ENCODE results near the gene ZNF354B.
"Not testable (repeated sequence)": the region's sequence is repeated elsewhere in the genome, so short reads cannot be mapped to it uniquely, and the experiment has no call there.

Gene ZNF354B

DNA sequence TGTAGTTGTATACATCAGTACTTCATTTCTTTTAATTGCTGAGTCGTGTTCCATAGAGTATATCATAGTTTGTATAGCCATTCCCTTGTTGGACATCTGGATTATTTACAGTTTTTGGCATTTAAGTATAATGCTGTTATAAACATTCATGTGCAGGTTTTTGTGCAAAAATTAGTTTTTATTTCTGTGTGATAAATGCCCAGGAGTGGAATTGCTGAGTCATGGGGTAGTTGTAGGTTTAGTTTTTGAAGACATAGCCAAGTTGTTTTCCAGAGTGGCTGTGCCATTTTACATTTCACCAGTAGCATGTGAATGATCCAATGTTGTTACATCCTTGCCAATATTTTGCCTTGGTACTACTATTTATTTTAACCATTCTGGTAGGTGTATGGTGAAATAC is 12.5 kb downstream of the ZNF354B start:
- no peak for TF ChIP-seq CTCF (IDR thresholded peaks at IDR 0.05; ENCODE audit: control insufficient read depth, extremely low read depth, insufficient read depth)
- no peak overlapping the region for H3K4me3 ChIP-seq (ENCODE audit: low read depth, low read length)
- DNase-seq (ENCODE audit: low read depth), result no peak

DNA sequence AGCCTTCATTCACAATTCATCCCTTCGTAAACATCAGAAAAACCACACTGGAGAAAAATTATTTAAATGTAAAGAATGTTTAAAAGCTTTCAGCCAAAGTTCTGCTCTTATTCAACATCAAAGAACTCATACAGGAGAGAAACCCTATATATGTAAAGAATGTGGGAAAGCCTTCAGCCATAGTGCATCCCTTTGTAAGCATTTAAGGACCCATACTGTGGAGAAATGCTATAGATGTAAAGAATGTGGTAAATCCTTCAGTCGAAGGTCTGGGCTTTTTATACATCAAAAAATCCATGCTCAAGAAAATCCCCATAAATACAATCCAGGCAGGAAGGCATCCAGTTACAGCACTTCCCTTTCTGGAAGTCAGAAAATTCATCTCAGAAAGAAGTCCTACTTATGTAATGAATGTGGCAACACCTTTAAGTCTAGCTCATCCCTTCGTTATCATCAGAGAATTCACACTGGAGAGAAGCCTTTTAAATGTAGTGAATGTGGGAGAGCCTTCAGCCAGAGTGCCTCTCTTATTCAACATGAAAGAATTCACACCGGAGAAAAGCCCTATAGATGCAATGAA is 23.5 kb downstream of the ZNF354B start:
- not testable (repeated sequence) for DNase-seq (ENCODE audit: low read depth); H3K4me3 ChIP-seq (ENCODE audit: low read depth, low read length)

GRCh38 chr5:178883815-178884430 is 24.2 kb downstream of the ZNF354B start:
- no peak for TF ChIP-seq CTCF (IDR thresholded peaks at IDR 0.05; ENCODE audit: control insufficient read depth, extremely low read depth, insufficient read depth)

GRCh38 chr5:178895615-178896571 is 36.1 kb downstream of the ZNF354B start, which contains the start of gene ZFP2:
Gene ZFP2 (plus strand): TSS chr5:178895913. CDS start chr5:178931314, 35,401 bp downstream.
- DNase-seq (ENCODE audit: low read depth), result peak; percentile 22
- peak within 1 kb of the TSS; percentile 67 for H3K4me3 ChIP-seq (ENCODE audit: low read depth, low read length)

More at GRCh38 chr5:178883815-178884430, 24.2 kb downstream of the ZNF354B start:
- H3K4me3 ChIP-seq (ENCODE audit: low read depth, low read length), result no peak overlapping the region
- no peak for DNase-seq (ENCODE audit: low read depth)

DNA sequence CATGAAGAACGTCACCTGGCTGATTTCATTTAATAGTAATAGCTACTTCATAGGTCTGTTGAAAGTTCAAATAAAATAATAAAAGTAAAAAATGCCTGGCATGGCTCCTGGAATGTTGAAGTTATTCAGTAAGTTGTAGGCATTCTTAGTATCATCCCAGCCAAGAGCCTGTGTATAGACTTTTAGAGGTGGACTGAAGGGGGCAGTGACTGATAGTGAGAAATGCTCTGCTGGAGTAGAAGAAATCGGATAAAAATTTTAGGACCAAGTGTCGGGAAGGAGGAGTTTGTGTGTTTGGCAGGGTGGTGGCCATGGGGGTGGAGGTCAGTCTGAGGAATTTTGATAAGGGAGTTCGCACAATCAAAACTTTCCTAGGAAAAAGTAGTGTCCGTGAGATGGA is 39.5 kb downstream of the ZNF354B start:
- H3K4me3 ChIP-seq (ENCODE audit: low read depth, low read length), result no peak overlapping the region
- no peak for DNase-seq (ENCODE audit: low read depth)
- no peak for TF ChIP-seq CTCF (IDR thresholded peaks at IDR 0.05; ENCODE audit: control insufficient read depth, extremely low read depth, insufficient read depth)

More at GRCh38 chr5:178895615-178896571, 36.1 kb downstream of the ZNF354B start, which contains the start of gene ZFP2:
- TF ChIP-seq CTCF (IDR thresholded peaks at IDR 0.05; ENCODE audit: control insufficient read depth, extremely low read depth, insufficient read depth), result no peak

DNA sequence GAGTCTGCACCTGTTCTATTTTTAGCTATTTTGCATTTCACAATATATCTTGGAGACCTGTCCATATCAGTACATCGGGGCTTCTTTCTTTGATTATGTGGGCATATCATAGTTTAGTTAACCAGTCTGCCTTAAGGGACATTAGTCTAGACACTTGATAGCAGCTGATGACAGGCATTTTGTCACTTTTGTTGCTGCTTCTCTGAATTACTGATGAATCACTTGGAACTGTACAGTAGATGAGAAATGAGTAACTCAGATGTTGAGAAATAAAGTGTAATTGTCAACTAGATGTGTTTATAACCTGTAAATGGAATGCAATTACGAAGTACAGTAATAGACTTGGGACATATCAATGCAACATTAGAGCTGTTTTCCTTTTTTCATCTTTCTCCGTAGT is 43.1 kb downstream of the ZNF354B start:
- H3K4me3 ChIP-seq (ENCODE audit: low read depth, low read length), result no peak overlapping the region
- DNase-seq (ENCODE audit: low read depth), result no peak
- no peak for TF ChIP-seq CTCF (IDR thresholded peaks at IDR 0.05; ENCODE audit: control insufficient read depth, extremely low read depth, insufficient read depth)

Measured in LNCaP clone FGC (cell line).